NCI-H1092 treated with DMSO at 0.1 percent for 48 hours (cell line): Measurements from ENCODE around the gene RFESD.
A peak's percentile ranks its signal among the peaks of the same experiment; 100 is the strongest.

ENCODE experiments used
- DNase-seq: peaks from one replicate; lab custom pipeline; 2025; lab: John Stamatoyannopoulos, UW

Gene RFESD

DNA sequence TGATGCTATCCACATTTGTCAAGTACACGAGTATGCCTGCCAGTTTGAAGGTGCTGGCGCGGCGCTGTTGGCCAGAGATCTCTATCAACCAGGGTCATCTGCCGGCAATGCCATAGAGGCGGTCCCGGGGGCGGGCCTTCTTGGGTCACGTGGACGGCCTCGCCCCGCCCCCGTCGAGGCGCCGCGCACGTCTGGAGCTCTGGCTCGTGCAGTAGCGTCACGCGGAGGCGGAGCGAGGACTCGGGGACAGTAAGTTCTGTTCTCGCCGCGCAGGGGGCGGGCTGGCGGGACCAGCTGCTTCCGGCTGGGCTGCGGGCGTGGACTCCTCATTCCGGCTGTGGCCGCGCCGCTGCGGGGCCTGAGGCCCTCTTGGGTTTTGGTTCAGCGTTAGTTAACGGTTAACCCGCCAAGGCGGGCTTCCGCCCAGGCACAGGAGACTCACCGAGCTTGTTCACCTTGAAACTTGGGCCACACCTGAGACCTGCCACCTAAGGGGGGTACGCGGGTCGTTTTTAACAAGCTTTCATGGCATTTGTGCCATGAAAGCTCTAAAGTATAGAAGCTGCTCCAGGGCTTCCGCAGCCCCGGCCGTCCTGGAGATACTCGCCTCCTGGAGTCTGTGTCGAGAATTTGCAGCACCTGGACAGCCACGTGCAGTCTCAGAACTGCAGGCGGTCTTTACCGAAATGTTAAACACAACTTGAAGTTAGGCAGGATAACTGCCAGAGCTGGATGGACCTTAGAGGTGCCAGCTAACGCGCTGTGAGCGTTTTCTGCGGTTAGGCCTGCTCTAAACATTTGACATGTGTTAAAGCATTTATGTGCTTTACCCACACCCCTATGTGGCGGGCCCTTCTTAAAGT, at the start of gene RFESD:
RFESD (plus strand) TSS at position 209 of the 863 bp plus-strand sequence. CDS start 5,495 bp downstream, outside the sequence.
- peak; percentile 90 for DNase-seq

DNA sequence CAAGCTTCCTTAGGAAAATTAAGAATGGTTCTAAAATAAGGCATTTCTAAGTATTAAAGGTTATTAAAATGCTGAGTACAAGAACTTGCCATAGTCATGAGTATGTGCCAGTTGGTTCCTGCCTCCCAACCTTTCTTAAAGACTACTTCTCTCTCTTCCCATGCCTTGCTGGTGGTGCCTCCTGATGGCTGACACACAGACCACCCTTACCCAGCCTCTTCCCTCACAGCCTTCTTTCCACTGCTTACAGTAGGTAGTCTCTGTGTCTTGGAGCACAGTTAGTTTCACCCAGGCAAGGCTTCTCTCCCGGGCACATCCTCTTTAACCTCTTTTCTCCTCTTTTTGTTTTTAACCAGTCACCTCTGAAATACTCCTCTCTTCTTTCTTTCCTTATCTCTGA, 47.3 kb upstream of the RFESD start:
- no peak for DNase-seq

DNA sequence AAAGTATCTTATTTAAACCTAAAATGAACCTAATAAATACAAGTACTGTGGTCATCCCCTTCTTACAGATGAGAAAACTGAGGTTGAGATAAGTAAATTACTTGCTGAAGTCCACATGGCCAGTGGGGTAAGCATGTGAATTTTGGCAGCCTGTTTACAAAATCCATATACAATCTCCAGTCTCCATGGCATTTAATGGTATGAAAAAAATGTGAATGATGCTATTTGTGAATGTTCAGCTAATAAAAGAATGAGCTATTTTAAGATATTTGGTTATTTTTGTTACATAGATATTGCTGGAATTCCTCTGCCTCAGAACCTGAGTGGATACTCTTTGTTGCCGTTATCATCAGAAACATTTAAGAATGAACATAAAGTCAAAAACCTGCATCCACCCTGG, 46.0 kb upstream of the RFESD start:
- no peak for DNase-seq

DNA sequence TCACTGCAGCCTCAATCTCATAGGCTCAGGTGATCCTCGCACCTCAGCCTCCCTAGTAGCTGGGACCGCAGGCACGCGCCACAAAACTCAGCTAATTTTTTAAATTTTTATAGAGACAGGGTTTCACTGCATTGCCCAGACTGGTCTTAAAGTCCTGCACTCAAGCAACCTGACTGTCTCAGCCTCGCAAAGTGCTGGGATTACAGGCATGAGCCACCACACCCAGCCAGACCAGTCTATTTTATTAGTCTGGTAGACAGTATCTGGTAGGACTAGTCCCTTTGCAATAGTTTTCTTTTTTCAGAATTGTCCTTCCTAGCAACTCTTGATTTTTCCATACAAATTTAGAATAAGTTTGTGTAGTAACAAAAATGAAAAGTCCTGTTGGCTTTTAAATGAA, 40.8 kb upstream of the RFESD start:
- no peak for DNase-seq

DNA sequence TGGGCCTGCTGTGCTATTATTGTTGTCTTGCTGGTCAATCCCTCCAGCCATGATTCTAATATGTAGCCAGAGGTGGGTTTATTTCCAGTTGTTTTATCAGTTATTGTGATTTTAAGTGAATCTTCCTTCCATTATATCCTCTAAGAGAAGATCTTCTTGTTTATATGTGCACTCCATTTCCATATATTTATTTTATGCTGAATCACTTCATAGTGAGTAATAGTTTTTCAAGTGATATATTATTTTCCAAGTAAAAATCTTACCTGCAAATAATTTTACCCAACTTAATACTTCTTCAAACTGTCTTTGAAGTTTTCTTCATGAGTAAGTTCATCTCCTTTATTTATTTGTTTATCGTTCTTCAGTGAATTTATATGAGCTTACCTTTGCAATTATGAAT, 40.2 kb upstream of the RFESD start:
- no peak for DNase-seq

DNA sequence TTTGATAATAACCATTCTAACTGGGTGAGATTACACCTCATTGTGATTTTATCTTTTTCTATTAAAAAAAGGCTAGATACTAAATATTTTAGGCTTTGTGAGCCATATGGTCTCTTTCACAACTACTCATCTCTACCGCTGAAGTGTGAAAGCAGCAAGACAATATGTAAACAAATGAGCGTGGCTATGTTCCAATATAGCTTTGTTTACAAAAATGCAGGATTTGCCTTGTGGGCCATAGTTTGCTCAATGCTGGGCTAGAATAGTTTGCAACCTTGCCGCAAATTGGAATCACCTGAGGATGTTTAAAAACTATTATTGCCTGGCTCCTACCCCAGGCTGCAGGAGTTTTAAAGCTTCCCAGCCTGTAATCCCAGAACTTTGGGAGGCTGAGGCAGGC, 36.9 kb upstream of the RFESD start:
- no peak for DNase-seq

DNA sequence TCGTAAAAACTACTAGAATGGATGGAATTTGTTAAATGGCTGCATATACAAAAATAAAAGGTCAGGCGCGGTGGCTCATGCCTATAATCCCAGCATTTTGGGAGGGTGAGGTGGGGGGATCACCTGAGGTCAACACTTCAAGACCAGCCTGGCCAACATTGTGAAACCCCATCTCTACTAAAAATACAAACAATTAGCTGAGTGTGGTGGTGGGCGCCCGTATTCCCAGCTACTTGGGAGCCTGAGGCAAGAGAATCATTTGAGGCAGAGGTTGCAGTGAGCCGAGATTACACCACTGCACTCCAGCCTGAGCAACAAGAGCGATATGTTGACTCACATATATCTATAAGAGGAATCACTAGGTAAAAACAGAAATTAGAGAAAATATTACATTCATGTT, 36.0 kb upstream of the RFESD start:
- DNase-seq, result no peak

DNA sequence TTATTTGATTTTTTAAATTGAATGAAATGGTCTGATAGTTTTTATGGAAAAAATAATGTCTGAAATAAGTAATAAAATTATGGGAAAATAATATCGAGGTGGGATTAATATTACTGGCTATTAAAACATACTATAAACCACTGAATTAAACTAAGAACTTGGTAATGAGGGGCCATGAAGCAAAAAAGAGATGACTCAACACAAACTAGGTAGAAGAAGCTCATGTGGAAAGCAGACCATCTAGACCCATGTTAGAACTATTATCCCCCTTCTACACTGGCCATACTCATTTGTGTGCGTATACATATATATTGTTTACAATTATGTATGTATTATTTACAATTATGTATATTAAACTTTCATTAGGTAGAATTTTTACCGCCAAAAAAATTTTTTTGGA, 35.2 kb upstream of the RFESD start:
- no peak for DNase-seq

DNA sequence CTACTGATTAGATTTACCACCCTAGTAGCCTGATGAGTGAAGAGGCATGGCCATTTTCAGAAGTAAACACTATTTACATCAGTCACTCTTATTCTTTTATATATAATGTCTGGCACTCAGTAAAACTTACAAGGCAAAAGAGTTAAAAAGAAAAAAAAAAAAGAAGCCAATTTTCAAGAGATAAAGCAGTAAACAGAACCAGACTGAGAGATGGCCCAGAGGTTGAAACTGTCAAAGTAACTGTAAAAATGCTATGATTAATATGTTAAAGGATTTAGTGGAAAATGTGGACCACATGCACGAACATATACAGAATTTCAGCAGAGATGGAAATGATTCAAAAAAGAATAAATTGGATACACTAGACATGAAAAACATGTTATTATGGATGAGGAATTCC, 33.1 kb upstream of the RFESD start:
- DNase-seq, result no peak

DNA sequence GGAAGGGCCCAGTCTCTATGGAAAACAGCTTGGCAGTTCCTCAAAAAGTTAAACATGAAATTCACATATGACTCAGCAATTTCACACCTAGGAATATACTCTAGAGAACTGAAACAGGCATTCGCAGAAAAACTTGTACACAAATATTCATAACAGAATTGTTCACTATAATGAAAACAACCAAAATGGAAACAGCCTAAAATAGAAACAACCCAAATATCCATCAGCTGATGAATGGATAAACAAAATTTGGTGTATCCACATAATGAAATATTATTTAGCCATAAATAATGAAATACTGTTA, 31.5 kb upstream of the RFESD start:
- no peak for DNase-seq

DNA sequence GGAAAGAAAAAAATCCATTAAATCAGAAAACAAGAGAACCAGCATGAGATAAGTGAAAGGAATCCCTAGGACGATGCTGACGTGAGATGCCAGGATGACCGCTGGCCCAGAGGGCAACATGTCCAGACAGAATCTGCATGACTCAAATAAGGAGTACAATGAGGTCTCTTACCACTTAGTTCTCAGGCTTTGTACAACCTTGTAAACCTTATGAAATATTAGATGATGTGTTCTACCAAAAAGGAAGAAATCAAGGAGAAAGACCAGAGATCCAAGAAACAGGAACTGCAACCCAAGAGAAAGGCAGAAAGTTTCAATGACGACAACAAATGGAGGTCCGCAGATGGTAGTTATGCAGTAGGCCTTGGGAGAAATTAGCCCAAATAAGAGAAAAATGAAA, 29.5 kb upstream of the RFESD start:
- DNase-seq, result no peak

DNA sequence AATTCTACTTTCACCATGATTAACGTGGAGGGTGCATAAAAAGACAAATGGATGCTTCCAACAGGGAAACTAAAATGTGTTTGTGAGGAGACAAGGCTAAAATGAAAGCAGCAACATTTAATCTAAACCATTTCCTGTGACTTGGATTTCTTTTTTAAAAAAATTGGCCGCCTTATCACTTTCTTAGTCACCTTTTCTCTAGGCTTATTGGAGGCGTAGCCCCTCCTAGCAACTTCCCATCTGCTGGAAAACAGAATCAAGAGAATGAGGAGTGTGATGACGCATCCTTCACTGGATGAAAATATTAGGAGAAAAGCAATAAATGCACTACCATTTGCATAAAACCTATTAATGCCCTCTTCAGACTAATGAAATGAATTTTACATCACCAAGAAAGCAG, 27.5 kb upstream of the RFESD start:
- no peak for DNase-seq

DNA sequence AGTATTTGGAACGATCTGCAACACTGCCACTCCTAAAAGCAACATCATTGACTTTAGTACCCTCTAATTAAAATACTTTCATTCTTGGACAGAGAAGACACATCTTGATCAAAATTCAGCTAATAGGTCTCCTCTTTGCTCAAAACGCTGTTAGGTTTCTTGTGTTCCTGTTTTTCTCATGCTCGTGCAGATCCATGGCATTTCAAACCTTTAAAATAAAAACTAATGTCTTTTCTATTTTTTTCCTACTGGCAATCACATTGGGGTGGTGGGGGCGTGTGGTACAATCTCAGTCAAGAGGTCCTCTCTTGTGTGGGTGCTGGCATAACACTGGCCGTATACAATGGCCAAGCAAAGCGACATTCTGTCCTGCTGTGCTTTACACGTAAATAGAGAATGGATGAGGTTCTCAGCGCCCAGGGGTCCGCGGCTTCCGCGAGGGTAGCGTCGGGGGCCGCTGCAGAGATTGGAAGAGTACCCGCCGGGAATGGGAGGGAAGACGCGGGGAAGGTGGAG, 27.0 kb upstream of the RFESD start:
- no peak for DNase-seq

DNA sequence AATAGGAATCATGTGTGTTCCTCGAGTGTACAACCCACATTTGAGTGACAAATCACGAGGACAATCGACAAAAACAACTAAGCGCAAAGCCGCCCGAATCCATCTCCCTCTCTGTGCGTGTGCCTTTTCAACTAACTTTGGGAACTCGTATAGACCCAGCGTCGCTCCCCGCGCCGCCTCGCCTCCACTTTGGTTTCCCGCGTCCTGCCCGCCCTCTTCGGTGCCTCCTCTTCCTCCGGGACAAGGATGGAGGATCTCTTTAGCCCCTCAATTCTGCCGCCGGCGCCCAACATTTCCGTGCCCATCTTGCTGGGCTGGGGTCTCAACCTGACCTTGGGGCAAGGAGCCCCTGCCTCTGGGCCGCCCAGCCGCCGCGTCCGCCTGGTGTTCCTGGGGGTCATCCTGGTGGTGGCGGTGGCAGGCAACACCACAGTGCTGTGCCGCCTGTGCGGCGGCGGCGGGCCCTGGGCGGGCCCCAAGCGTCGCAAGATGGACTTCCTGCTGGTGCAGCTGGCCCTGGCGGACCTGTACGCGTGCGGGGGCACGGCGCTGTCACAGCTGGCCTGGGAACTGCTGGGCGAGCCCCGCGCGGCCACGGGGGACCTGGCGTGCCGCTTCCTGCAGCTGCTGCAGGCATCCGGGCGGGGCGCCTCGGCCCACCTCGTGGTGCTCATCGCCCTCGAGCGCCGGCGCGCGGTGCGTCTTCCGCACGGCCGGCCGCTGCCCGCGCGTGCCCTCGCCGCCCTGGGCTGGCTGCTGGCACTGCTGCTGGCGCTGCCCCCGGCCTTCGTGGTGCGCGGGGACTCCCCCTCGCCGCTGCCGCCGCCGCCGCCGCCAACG, 26.3 kb upstream of the RFESD start, which contains the start of gene GPR150:
GPR150 (plus strand) TSS at position 58 of the 840 bp plus-strand sequence; CDS start at position 247, 189 bp downstream.
- peak; percentile 47 for DNase-seq

DNA sequence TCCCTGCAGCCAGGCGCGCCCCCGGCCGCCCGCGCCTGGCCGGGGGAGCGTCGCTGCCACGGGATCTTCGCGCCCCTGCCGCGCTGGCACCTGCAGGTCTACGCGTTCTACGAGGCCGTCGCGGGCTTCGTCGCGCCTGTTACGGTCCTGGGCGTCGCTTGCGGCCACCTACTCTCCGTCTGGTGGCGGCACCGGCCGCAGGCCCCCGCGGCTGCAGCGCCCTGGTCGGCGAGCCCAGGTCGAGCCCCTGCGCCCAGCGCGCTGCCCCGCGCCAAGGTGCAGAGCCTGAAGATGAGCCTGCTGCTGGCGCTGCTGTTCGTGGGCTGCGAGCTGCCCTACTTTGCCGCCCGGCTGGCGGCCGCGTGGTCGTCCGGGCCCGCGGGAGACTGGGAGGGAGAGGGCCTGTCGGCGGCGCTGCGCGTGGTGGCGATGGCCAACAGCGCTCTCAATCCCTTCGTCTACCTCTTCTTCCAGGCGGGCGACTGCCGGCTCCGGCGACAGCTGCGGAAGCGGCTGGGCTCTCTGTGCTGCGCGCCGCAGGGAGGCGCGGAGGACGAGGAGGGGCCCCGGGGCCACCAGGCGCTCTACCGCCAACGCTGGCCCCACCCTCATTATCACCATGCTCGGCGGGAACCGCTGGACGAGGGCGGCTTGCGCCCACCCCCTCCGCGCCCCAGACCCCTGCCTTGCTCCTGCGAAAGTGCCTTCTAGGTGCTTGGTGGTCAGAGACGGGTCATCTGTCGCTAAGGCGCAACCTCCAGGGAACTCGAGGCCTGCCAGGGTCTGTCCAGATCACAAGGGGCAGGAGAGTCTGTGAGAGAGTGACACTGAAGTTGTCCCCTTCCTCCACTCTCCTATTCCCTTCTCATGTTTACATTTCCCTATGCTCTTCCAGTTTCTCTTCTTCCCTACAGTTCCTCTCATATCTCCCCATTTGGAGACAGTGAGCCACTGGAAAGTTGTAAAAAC, 25.4 kb upstream of the RFESD start:
- DNase-seq, result peak; percentile 54

DNA sequence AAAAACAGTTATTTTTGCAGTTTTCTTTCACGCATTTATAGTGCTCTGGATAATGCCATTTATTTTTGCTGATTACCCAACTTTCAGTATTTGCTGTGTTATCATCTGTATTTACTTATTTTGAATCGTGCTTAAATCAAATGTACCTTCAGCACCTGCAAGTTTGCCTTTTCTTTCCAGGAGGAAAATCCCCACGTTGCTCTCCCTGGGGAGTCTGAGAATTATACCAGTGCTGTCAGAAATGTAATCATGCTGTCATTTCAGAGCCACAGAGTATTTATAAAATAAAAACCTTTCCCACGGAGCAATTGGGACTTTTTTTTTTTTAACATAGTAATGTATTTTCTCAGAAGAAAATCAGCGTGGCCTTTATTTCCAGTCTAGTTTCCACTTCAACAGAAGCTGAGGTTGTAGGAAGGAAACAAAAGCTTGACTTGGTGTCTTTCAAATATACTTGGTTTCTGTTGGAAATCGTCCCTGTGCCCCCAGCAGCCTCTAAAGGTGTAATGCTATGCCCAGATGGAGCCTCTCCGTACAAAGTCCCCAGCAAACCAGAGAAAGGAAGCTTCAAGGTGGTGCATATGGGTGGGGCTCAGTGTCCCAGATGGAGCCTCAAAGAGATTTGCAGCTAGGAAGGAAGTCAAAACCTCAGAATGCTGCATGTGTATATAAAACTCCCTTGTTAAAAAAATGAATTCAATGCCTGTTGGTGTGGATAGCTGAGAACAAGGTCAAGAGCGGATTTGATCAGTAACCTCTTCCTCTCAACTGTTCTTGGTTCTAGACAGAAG, 24.5 kb upstream of the RFESD start:
- peak; percentile 0 for DNase-seq

DNA sequence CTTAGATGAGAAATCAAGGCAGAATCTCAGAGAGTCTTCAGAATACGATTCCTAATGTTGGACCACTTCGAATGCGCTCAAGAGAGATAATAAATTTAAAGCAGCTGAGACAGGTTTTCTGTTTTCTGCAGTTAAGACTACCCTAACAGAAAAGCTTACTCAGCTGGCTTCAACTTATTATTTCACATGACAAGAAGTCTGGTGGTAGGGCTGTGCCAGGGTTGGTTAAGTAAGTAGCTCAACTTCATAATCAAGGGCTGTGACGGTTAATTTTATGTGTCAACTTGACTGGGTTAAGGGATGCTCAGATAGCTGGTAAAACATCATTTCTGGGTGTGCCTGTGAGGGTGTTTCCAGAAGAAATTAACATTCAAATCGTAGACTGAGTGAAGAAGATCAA, 22.9 kb upstream of the RFESD start:
- no peak for DNase-seq

DNA sequence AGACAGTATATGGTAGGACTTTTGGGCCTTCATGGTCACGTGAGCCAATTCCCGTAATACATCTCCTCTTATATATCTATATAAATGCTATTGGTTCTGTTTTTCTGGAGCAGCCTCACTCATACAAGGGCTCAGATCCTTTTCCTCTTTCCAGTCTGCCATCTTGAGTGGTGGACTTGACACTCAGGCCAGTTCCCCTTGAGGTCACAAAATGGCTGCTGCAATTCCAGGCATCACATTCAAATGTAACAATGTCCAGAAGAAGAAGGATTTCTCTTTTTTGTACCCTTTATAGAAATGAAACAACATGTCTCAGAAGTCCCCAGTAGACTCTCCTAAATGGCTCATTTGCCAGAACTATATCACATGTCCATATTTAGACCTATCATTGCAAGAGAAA, 22.2 kb upstream of the RFESD start:
- no peak for DNase-seq

DNA sequence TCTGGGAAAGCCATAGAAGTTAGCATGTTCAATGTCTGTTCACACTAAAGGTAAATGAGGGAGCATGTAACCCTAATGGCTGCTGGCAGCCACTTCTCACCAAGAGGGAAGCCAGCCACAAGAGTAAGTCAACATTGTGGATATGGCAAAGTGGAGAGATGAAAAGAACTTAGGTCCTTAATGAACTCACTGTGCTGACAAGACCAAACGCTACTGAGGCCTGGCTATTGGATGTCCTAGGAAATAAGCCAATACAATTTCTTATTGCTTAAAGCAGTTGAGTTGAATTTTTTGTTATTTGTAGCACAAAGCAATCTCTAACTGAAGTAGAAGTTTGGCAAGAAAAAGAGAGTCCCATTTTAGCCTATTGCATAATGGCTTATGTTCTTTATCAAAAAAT, 19.9 kb upstream of the RFESD start:
- no peak for DNase-seq

DNA sequence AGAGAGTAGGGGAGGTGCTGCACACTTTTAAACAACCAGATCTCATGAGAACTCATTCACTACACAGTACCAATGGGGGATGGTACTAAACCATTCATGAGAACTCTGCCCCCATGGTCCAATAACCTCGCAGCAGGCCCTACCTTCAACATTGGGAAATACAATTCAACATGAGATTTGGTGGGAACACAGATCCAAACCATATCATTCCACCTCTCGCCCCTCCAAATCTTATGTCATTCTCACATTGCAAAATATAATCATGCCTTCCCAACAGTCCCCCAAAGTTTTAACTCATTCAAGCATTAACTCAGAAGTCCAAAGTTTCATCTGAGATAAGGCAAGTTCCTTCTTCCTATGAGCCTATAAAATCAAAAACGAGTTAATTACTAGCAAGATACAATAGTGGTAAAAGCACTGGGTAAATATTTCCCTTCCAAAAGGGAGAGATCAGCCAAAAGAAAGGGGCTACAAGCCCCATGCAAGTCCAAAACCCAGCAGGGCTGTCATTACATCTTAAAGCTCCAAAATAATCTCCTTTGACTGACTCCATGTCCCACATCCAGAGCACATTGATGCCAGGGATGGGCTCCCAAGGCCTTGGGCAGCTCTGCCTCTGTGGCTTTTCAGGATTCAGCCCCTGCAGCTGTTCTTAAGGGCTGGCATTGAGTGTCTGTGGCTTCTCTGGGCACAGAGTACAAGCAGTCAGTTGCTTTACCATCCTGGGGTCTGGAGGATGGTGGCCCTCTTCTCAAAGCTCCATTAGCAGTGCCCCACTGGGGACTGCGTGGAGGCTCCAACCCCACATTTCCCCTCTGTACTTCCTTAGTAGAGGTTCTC, 18.4 kb upstream of the RFESD start:
- no peak for DNase-seq
